ENCODE results near the gene IGFL4. TPM values are rescaled to one million over a fixed set of nuclear protein-coding genes. Genes with fewer than 3 reads are reported as not detected.
"Not testable (repeated sequence)": the region's sequence is repeated elsewhere in the genome, so short reads cannot be mapped to it uniquely, and the experiment has no call there.

The IGFL4 gene
- polyA plus RNA-seq (2013, experiment 1 of 2) = not detected
- polyA plus RNA-seq (2013, experiment 2 of 2) = not detected

GRCh38 chr19:46040952-46041500 is at the start of gene IGFL4:
IGFL4 (minus strand) TSS chr19:46041002; CDS start chr19:46040962, 40 bp downstream.
- H3K9ac ChIP-seq (ENCODE audit: low read depth, low read length) = no peak within 1 kb of the TSS
- peaks cover 18% of the 10 kb centered on the region for H3K9me3 ChIP-seq (ENCODE audit: insufficient read depth, low read depth, low read length)
- H3K27ac ChIP-seq (ENCODE audit: low read depth, low read length) = no peak within 1 kb of the TSS
- H3K4me3 ChIP-seq (ENCODE audit: low read length) = no peak within 1 kb of the TSS
- H3K36me3 ChIP-seq (ENCODE audit: insufficient read depth, low read length) = no peaks in the 10 kb centered on the region
- H3K27me3 ChIP-seq (ENCODE audit: insufficient read depth, low read length) = no peaks in the 10 kb centered on the region
- 86% methylated on average over 7 of the region's 7 CpGs for WGBS
- H3K4me1 ChIP-seq (ENCODE audit: insufficient read depth, low read length) = no peaks in the 10 kb centered on the region

DNA sequence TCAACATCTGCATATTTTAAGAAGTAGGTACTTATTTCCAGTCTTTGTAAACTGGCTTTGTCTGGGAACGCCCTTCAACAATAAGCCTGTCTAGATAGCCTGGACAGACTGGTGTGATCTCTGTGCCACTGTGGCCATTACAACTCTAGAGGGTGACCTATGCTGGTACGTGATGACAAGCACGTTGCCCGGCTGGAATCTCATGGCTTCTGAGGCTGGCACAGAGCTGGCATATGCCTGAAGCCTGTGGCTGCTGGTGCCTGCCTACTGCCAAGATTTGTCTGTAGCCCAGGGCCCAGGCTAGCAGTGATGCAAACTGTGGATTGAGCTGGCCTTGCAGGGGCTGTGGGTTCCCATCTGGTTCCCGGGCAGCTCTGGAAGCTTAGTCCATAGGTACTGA is 49.6 kb upstream of the IGFL4 start:
- Histone ChIP-seq H3K9ac (ENCODE audit: low read depth, low read length) (no peak overlapping the region), H3K27me3 (ENCODE audit: insufficient read depth, low read length) (no peaks in the 10 kb centered on the region)
- 94% methylated on average over 5 of the region's 5 CpGs for WGBS

DNA sequence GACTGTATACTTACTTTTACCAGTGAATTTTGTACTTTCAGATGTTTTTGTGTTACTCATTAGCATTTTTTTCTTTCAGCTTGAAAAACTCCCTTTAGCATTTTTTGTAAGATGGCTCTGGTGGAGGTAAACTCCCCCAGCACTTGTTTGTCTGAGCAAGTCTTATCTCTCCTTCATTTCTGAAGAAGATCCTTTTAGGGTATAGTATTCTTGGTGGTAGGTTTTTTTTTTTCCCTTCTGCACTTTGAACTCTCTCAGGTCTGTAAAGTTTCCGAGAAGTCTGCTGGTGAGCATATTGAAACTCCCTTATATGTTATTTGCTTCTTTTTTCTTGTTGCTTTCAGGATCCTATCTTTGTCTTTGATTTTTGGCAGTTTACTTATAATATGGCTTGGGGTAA is 48.6 kb upstream of the IGFL4 start:
- Histone ChIP-seq H3K9ac (ENCODE audit: low read depth, low read length) (no peak overlapping the region), H3K36me3 (ENCODE audit: insufficient read depth, low read length) (no peaks in the 10 kb centered on the region), H3K27me3 (ENCODE audit: insufficient read depth, low read length) (no peaks in the 10 kb centered on the region), H3K4me1 (ENCODE audit: insufficient read depth, low read length) (no peaks in the 10 kb centered on the region), H3K27ac (ENCODE audit: low read depth, low read length) (no peak overlapping the region), H3K9me3 (ENCODE audit: insufficient read depth, low read depth, low read length) (no peaks in the 10 kb centered on the region), H3K4me3 (ENCODE audit: low read length) (no peak overlapping the region)
- WGBS = no CpG with 5 or more reads among the region's 1 CpG

More for the DNA sequence above, 49.6 kb upstream of the IGFL4 start:
- Histone ChIP-seq H3K4me1 (ENCODE audit: insufficient read depth, low read length) (no peaks in the 10 kb centered on the region), H3K4me3 (ENCODE audit: low read length) (no peak overlapping the region), H3K9me3 (ENCODE audit: insufficient read depth, low read depth, low read length) (no peaks in the 10 kb centered on the region), H3K36me3 (ENCODE audit: insufficient read depth, low read length) (no peaks in the 10 kb centered on the region), H3K27ac (ENCODE audit: low read depth, low read length) (no peak overlapping the region)

- no peaks in the 10 kb centered on the region for H3K9me3 ChIP-seq (ENCODE audit: insufficient read depth, low read depth, low read length)
- no peaks in the 10 kb centered on the region for H3K4me1 ChIP-seq (ENCODE audit: insufficient read depth, low read length)
- no peaks in the 10 kb centered on the region for H3K27me3 ChIP-seq (ENCODE audit: insufficient read depth, low read length)
- no peaks in the 10 kb centered on the region for H3K36me3 ChIP-seq (ENCODE audit: insufficient read depth, low read length)
- no peak overlapping the region for H3K4me3 ChIP-seq (ENCODE audit: low read length)
- no peak overlapping the region for H3K27ac ChIP-seq (ENCODE audit: low read depth, low read length)
- 94% methylated on average over 2 of the region's 2 CpGs for WGBS
- no peak overlapping the region for H3K9ac ChIP-seq (ENCODE audit: low read depth, low read length)
Observed at GRCh38 chr19:46088101-46088500, 47.3 kb upstream of the IGFL4 start.

- Histone ChIP-seq H3K4me1 (ENCODE audit: insufficient read depth, low read length) (no peaks in the 10 kb centered on the region), H3K27ac (ENCODE audit: low read depth, low read length) (no peak overlapping the region), H3K4me3 (ENCODE audit: low read length) (no peak overlapping the region), H3K27me3 (ENCODE audit: insufficient read depth, low read length) (no peaks in the 10 kb centered on the region), H3K36me3 (ENCODE audit: insufficient read depth, low read length) (no peaks in the 10 kb centered on the region), H3K9me3 (ENCODE audit: insufficient read depth, low read depth, low read length) (no peaks in the 10 kb centered on the region), H3K9ac (ENCODE audit: low read depth, low read length) (no peak overlapping the region)
- WGBS = no CpG with 5 or more reads among the region's 1 CpG
Observed at GRCh38 chr19:46085888-46086287, 45.1 kb upstream of the IGFL4 start.

GRCh38 chr19:46082728-46083050 is 41.9 kb upstream of the IGFL4 start:
- H3K27ac ChIP-seq (ENCODE audit: low read depth, low read length) = no peak overlapping the region
- H3K27me3 ChIP-seq (ENCODE audit: insufficient read depth, low read length) = no peaks in the 10 kb centered on the region
- WGBS = 58% methylated on average over 2 of the region's 2 CpGs
- H3K9ac ChIP-seq (ENCODE audit: low read depth, low read length) = no peak overlapping the region
- no peak overlapping the region for H3K4me3 ChIP-seq (ENCODE audit: low read length)
- H3K4me1 ChIP-seq (ENCODE audit: insufficient read depth, low read length) = no peaks in the 10 kb centered on the region
- no peaks in the 10 kb centered on the region for H3K9me3 ChIP-seq (ENCODE audit: insufficient read depth, low read depth, low read length)
- no peaks in the 10 kb centered on the region for H3K36me3 ChIP-seq (ENCODE audit: insufficient read depth, low read length)

- Histone ChIP-seq H3K9me3 (ENCODE audit: insufficient read depth, low read depth, low read length) (no peaks in the 10 kb centered on the region), H3K4me3 (ENCODE audit: low read length) (no peak overlapping the region), H3K36me3 (ENCODE audit: insufficient read depth, low read length) (no peaks in the 10 kb centered on the region), H3K4me1 (ENCODE audit: insufficient read depth, low read length) (no peaks in the 10 kb centered on the region), H3K27me3 (ENCODE audit: insufficient read depth, low read length) (peaks cover 3% of the 10 kb centered on the region), H3K9ac (ENCODE audit: low read depth, low read length) (no peak overlapping the region), H3K27ac (ENCODE audit: low read depth, low read length) (no peak overlapping the region)
- WGBS = 65% methylated on average over 4 of the region's 4 CpGs
Observed at GRCh38 chr19:46081928-46082727, 41.3 kb upstream of the IGFL4 start.

GRCh38 chr19:46080561-46080960 is 39.8 kb upstream of the IGFL4 start:
- H3K9ac ChIP-seq (ENCODE audit: low read depth, low read length) = no peak overlapping the region
- no peaks in the 10 kb centered on the region for H3K4me1 ChIP-seq (ENCODE audit: insufficient read depth, low read length)
- no peak overlapping the region for H3K4me3 ChIP-seq (ENCODE audit: low read length)
- H3K27ac ChIP-seq (ENCODE audit: low read depth, low read length) = no peak overlapping the region
- no peaks in the 10 kb centered on the region for H3K9me3 ChIP-seq (ENCODE audit: insufficient read depth, low read depth, low read length)
- WGBS = 90% methylated on average over 3 of the region's 3 CpGs
- H3K27me3 ChIP-seq (ENCODE audit: insufficient read depth, low read length) = peaks cover 19% of the 10 kb centered on the region
- H3K36me3 ChIP-seq (ENCODE audit: insufficient read depth, low read length) = no peaks in the 10 kb centered on the region

DNA sequence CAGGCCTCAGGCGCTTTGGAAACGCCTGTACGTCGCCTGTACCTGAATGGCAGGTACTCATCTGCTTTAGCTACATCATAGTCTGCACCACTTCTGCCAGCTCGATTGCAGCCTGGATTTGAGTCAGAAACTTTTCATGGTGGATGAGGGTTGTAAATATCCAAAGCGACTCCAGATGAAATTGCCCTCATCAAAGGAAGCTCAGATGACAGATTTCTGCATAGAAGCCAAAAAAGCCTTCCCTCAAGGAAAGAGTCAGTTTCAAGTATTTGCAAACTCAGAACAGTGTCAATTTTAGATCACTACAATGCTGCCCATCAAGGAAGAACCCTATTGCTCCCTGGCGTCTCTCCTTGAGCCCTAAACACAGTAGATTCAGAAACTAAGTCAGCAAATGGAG is 38.8 kb upstream of the IGFL4 start:
- no peaks in the 10 kb centered on the region for H3K4me1 ChIP-seq (ENCODE audit: insufficient read depth, low read length)
- H3K36me3 ChIP-seq (ENCODE audit: insufficient read depth, low read length) = no peaks in the 10 kb centered on the region
- H3K9ac ChIP-seq (ENCODE audit: low read depth, low read length) = no peak overlapping the region
- 91% methylated on average over 7 of the region's 7 CpGs for WGBS
- H3K27me3 ChIP-seq (ENCODE audit: insufficient read depth, low read length) = peaks cover 29% of the 10 kb centered on the region
- no peaks in the 10 kb centered on the region for H3K9me3 ChIP-seq (ENCODE audit: insufficient read depth, low read depth, low read length)
- H3K4me3 ChIP-seq (ENCODE audit: low read length) = no peak overlapping the region
- H3K27ac ChIP-seq (ENCODE audit: low read depth, low read length) = no peak overlapping the region

DNA sequence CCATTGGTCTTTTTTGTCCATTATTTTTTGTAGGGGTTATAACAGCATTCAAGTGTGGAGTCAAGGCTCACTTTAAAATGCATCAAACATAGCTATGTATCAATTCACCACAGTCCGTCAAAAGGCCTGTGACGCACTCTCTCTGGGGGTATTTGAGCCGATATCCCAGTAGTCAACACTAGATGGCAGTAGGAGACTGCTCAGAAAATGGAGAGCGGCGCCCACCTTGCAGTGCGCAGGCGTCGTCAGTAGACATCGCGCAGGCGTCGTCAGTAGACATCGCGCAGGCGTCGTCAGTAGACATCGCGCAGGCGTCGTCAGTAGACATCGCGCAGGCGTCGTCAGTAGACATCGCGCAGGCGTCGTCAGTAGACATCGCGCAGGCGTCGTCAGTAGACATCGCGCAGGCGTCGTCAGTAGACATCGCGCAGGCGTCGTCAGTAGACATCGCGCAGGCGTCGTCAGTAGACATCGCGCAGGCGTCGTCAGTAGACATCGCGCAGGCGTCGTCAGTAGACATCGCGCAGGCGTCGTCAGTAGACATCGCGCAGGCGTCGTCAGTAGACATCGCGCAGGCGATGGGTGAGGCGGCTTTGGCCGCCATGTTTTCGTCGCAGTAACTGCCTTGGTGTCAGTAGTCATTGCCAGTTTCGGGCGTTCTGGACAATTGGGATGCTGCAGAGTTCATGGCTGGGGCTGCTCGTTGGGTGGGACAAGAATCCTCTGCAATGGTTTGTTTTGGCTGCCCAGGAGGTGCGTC is 38.0 kb upstream of the IGFL4 start:
- WGBS = 79% methylated on average over 35 of the region's 71 CpGs
- not testable (repeated sequence) for H3K4me3 ChIP-seq (ENCODE audit: low read length); H3K27ac ChIP-seq (ENCODE audit: low read depth, low read length); H3K4me1 ChIP-seq (ENCODE audit: insufficient read depth, low read length); H3K9ac ChIP-seq (ENCODE audit: low read depth, low read length); H3K36me3 ChIP-seq (ENCODE audit: insufficient read depth, low read length); H3K9me3 ChIP-seq (ENCODE audit: insufficient read depth, low read depth, low read length)
- peaks cover 37% of the 10 kb centered on the region for H3K27me3 ChIP-seq (ENCODE audit: insufficient read depth, low read length)

DNA sequence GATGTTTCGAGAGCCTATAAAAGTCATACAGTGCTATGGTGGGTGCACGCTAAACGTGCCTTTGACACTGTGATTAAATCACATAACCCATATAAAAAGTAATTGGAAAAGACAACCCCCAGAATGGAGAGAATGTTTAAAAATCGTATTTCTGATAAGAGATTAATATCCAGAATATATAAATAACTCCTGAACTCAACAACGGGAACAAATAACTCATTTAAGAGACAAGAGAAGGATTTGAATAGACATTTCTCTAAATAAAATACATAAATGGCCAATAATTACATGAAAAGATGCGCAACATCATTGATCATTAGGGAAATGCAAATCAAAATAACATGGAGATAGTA is 37.0 kb upstream of the IGFL4 start:
- Histone ChIP-seq H3K27ac (ENCODE audit: low read depth, low read length) (no peak overlapping the region), H3K9ac (ENCODE audit: low read depth, low read length) (no peak overlapping the region), H3K4me1 (ENCODE audit: insufficient read depth, low read length) (no peaks in the 10 kb centered on the region), H3K36me3 (ENCODE audit: insufficient read depth, low read length) (no peaks in the 10 kb centered on the region), H3K9me3 (ENCODE audit: insufficient read depth, low read depth, low read length) (no peaks in the 10 kb centered on the region), H3K27me3 (ENCODE audit: insufficient read depth, low read length) (peaks cover 45% of the 10 kb centered on the region), H3K4me3 (ENCODE audit: low read length) (no peak overlapping the region)
- 33% methylated on average over 1 of the region's 6 CpGs for WGBS

Measured in HUES64 (cell line).